ENCODE measurements around the gene OTC. TPM values are rescaled to one million over a fixed set of nuclear protein-coding genes. Genes with fewer than 3 reads are reported as not detected.

The OTC gene
- total RNA-seq, 1 experiment from 2014 or later = not detected

- intact Hi-C loops (cut with micrococcal nuclease) = loop anchor here (2.0 kb wide), 1 partner anchor 14 kb away; the partner anchor contains the start of gene RPGR
- Mint-ChIP-seq H3K27me3 (ENCODE audit: insufficient read depth, unreplicated experiment) (peaks cover 29% of the 10 kb centered on the region), H3K9me3 (ENCODE audit: unreplicated experiment) (no peaks in the 10 kb centered on the region), H3K4me1 (ENCODE audit: insufficient read depth, unreplicated experiment) (peaks cover 19% of the 10 kb centered on the region), H3K27ac (ENCODE audit: low read depth, unreplicated experiment) (no peak overlapping the region), H3K36me3 (ENCODE audit: insufficient read depth, unreplicated experiment) (peaks cover 23% of the 10 kb centered on the region), H3K4me3 (ENCODE audit: unreplicated experiment) (no peak overlapping the region)
- BruUV-seq (replicated peaks) = no TSS peak
- ChIA-PET POLR2A (interaction anchor here (1.7 to 2.9 kb wide), 2 partner anchors 11 to 14 kb away, joined by 5 to 19 read pairs; partner anchors contain the start of gene RPGR), CTCF (interaction anchor here (0.6 to 0.7 kb wide), 2 partner anchors 13 to 257 kb away, joined by 3 read pairs; no protein-coding TSS in a partner anchor)
- no peak for TF ChIP-seq CTCF (IDR thresholded peaks at IDR 0.05; ENCODE audit: unreplicated experiment)
- DNase-seq (ENCODE audit: unreplicated experiment) = peak; percentile 84
Measured at GRCh38 chrX:38312436-38312835, 40.0 kb upstream of the OTC start.

GRCh38 chrX:38313190-38313589 lies 39.2 kb upstream of the OTC start:
- Mint-ChIP-seq H3K4me1 (ENCODE audit: insufficient read depth, unreplicated experiment) (peaks cover 14% of the 10 kb centered on the region), H3K27ac (ENCODE audit: low read depth, unreplicated experiment) (peak overlapping the region; percentile 21), H3K9me3 (ENCODE audit: unreplicated experiment) (no peaks in the 10 kb centered on the region), H3K36me3 (ENCODE audit: insufficient read depth, unreplicated experiment) (peaks cover 23% of the 10 kb centered on the region), H3K27me3 (ENCODE audit: insufficient read depth, unreplicated experiment) (peaks cover 29% of the 10 kb centered on the region), H3K4me3 (ENCODE audit: unreplicated experiment) (no peak overlapping the region)
- TF ChIP-seq CTCF (IDR thresholded peaks at IDR 0.05; ENCODE audit: unreplicated experiment) = no peak
- CTCF ChIA-PET = interaction anchor here (0.6 kb wide), 1 partner anchor 256 kb away, joined by 3 read pairs; no protein-coding TSS in a partner anchor
- POLR2A ChIA-PET = interaction anchor here (1.1 to 2.9 kb wide), 3 partner anchors 9 to 14 kb away, joined by 3 to 19 read pairs (median 5); partner anchors contain the start of gene RPGR
- DNase-seq (ENCODE audit: unreplicated experiment) = peak; percentile 27
- intact Hi-C loops (cut with micrococcal nuclease) = loop anchor here (2.0 kb wide), 1 partner anchor 14 kb away; the partner anchor contains the start of gene RPGR
- no TSS peak for BruUV-seq (replicated peaks)

DNA sequence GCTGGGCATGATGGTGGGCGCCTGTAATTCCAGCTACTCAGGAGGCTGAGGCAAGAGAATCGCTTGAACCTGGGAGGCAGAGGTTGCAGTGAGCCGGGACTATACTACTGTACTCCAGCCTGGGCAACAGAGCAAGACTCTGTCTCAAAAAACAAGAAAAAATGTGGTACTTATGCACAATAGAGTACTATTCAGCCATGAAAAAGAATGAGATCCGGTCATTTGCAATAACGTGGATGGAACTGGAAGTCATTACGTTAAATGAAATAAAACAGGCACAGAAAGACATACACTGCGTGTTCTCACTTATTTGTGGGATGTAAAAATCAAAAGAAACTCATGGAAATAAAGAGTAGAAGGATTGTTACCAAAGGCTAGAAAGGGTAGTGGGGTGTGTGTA lies 37.2 kb upstream of the OTC start:
- no TSS peak for BruUV-seq (replicated peaks)
- peaks cover 42% of the 10 kb centered on the region for H3K27me3 Mint-ChIP-seq (ENCODE audit: insufficient read depth, unreplicated experiment)
- H3K27ac Mint-ChIP-seq (ENCODE audit: low read depth, unreplicated experiment) = no peak overlapping the region
- H3K9me3 Mint-ChIP-seq (ENCODE audit: unreplicated experiment) = no peaks in the 10 kb centered on the region
- peaks cover 14% of the 10 kb centered on the region for H3K4me1 Mint-ChIP-seq (ENCODE audit: insufficient read depth, unreplicated experiment)
- H3K36me3 Mint-ChIP-seq (ENCODE audit: insufficient read depth, unreplicated experiment) = peaks cover 24% of the 10 kb centered on the region
- no peak overlapping the region for H3K4me3 Mint-ChIP-seq (ENCODE audit: unreplicated experiment)
- intact Hi-C loops (cut with micrococcal nuclease) = no loop called here
- POLR2A ChIA-PET = no interaction called here
- CTCF ChIA-PET = no interaction called here
- DNase-seq (ENCODE audit: unreplicated experiment) = no peak
- no peak for TF ChIP-seq CTCF (IDR thresholded peaks at IDR 0.05; ENCODE audit: unreplicated experiment)

DNA sequence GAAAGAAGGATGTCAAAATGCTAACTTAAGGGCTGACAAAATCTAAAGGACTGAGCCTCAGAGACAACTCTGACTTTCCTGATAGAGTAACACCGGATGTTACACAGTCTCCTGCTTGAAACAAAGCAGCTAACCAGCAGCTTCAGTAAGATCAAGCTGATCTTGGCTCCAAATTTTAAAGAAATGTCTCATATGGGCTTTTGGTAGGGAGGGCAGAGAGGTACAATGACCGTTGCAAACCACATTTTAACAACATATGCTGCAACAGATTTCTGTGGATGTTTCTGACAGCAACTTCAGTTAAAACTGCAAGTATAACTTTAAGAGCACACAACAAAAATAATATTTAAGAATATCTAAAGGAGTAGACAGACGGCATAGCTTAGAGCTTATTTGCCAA lies 34.2 kb upstream of the OTC start:
- ChIA-PET POLR2A (interaction anchor here (12.6 kb wide), 1 partner anchor 12 kb away, joined by 123 read pairs; no protein-coding TSS in a partner anchor), CTCF (interaction anchor here (1.0 to 1.2 kb wide), 2 partner anchors 8 to 9 kb away, joined by 3 to 5 read pairs; partner anchors contain the start of gene RPGR)
- BruUV-seq (replicated peaks) = no TSS peak
- H3K36me3 Mint-ChIP-seq (ENCODE audit: insufficient read depth, unreplicated experiment) = peaks cover 23% of the 10 kb centered on the region
- H3K9me3 Mint-ChIP-seq (ENCODE audit: unreplicated experiment) = no peaks in the 10 kb centered on the region
- H3K4me1 Mint-ChIP-seq (ENCODE audit: insufficient read depth, unreplicated experiment) = peaks cover 3% of the 10 kb centered on the region
- no peak overlapping the region for H3K4me3 Mint-ChIP-seq (ENCODE audit: unreplicated experiment)
- no peak overlapping the region for H3K27ac Mint-ChIP-seq (ENCODE audit: low read depth, unreplicated experiment)
- intact Hi-C loops (cut with micrococcal nuclease) = no loop called here
- TF ChIP-seq CTCF (IDR thresholded peaks at IDR 0.05; ENCODE audit: unreplicated experiment) = no peak
- peaks cover 64% of the 10 kb centered on the region for H3K27me3 Mint-ChIP-seq (ENCODE audit: insufficient read depth, unreplicated experiment)
- DNase-seq (ENCODE audit: unreplicated experiment) = no peak
